Measurements from ENCODE around the gene MED20.

Gene MED20, protein sequence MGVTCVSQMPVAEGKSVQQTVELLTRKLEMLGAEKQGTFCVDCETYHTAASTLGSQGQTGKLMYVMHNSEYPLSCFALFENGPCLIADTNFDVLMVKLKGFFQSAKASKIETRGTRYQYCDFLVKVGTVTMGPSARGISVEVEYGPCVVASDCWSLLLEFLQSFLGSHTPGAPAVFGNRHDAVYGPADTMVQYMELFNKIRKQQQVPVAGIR

DNA sequence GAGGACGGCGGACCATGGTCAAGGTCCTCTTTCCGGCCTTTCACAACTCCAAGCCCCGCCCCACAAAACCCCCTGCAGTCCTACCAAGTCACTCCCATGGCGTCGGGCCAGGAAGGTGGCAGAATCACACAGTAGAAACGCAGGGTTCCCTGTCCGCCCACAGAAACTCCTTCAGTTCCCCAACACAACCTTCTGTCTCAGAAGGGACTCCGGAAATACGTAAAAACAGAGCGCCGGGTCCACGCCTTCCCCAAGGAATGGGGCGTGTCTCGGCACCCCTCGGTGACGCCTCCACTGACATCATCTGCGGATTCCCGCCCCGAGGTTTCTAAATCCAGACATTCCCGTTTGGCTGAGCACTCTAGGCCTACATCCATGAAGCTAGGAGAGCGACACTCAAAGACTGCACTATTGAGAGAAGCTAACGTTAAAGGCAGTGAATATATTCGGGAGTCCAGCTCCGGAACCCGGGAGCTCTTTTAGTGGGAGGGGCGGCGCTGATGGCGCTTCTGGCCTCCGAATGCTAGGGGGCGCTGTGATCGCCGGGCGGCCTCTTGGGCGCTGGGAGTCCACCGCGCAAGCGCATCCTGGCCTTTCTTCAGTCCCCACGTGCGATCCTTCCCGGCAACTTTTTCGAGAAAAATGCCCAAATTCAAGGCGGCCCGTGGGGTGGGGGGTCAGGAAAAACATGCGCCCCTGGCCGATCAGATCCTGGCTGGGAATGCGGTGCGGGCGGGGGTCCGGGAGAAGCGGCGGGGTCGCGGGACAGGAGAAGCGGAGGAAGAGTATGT is at the start of gene MED20, which contains the start of gene BYSL:
Gene MED20, minus strand, starts transcription at position 219 of the 791 bp plus-strand sequence. Its CDS starts 121 bp downstream, at position 98.
Gene BYSL, plus strand, starts transcription at position 579 of the 791 bp plus-strand sequence. Its CDS starts 64 bp downstream, at position 643.
- TF ChIP-seq, protein P1, sequence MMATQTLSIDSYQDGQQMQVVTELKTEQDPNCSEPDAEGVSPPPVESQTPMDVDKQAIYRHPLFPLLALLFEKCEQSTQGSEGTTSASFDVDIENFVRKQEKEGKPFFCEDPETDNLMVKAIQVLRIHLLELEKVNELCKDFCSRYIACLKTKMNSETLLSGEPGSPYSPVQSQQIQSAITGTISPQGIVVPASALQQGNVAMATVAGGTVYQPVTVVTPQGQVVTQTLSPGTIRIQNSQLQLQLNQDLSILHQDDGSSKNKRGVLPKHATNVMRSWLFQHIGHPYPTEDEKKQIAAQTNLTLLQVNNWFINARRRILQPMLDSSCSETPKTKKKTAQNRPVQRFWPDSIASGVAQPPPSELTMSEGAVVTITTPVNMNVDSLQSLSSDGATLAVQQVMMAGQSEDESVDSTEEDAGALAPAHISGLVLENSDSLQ (IDR thresholded peaks at IDR 0.05), result peak; percentile 64
- TF ChIP-seq ARNT (IDR thresholded peaks at IDR 0.05), result no peak
- TF ChIP-seq SP1 (IDR thresholded peaks at IDR 0.05), result peak; percentile 77
- TF ChIP-seq SUZ12 (IDR thresholded peaks at IDR 0.05), result no peak
- peak; percentile 96 for TF ChIP-seq L3MBTL2 (conservative IDR thresholded peaks at IDR 0.05)
- POLR2A ChIA-PET, result interaction anchor here (0.6 to 3.6 kb wide), 19 partner anchors 8 to 342 kb away, joined by 3 to 54 read pairs (median 6); partner anchors contain the start of genes CCND3 and TOMM6
- CTCF ChIA-PET, result interaction anchor here (0.5 to 2.2 kb wide), 20 partner anchors 9 to 216 kb away, joined by 3 to 18 read pairs (median 4); partner anchors contain the start of gene TOMM6
- DNase-seq (ENCODE audit: extremely low spot score), result peak; percentile 92

DNA sequence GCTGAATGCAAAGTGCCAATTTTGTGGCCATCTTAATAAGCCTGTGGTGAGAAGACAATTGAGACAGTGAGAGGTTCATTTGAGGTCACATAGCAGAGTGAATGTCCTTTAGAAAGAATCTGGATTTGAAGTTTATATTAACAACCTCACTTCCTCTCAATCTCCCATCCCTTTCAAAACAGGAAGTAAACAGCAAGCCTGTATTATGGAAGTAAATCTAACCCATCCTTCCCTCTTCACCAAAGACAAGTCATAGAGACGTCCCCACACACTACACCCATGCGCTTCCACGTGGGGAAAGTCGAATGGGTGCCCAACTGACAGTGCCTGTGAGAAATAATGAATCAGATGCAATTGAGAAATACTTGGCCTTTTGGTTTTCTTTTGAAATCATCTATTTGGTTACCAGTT is 49.5 kb upstream of the MED20 start:
- ChIA-PET CTCF (no interaction called here), POLR2A (no interaction called here)
- TF ChIP-seq NFRKB (IDR thresholded peaks at IDR 0.05) (no peak), LEF1 (IDR thresholded peaks at IDR 0.05; ENCODE audit: borderline replicate concordance) (no peak), TARDBP (IDR thresholded peaks at IDR 0.05) (no peak), ZNF384 (IDR thresholded peaks at IDR 0.05) (no peak)
- TF ChIP-seq, protein P1 (IDR thresholded peaks at IDR 0.05), result no peak
- no peak for DNase-seq (ENCODE audit: extremely low spot score)

DNA sequence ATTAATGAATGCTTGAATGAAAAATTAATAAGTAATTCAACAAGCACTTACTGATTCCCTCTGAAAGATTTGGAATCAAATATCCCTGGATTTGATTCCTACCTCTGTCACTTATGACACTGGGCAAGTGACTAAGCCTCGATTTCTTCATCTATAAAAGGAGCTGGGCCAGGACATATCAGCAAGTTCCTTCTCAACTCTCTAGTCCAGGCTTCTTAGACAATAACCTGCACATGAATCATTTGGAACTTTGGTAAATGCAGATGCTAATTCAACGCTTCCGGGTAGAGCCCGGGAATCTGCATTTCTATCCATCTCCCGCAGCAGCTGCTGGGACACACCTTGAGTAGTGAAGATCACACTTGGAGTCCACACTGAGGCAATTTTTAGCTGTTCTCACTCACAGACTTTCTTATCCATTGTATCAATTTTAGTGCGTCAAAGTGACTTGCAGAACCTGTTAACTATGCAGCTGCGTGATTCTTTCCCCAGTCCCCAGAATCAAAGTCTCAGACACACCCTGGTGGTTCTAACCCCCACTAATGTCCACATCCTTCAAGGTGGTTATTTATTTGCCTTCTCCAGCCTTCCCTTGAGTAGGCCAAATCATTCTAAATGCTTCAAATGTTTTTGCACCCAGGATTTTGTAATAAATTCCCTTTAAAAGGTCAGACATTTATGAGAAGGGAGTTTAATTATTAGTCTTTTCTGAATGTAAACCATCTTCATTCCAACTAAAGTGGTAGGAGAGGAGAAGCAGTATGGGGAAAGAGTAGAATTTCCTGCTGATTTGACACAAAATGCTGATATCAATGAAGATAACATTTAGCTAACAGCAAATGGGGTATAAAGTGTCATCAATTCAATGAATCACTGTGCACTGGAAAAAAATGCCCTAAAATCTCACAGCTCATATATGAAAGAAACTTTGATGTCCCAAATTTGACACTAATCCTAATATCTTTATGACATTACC is 46.7 kb upstream of the MED20 start:
- DNase-seq (ENCODE audit: extremely low spot score), result no peak
- CTCF ChIA-PET, result interaction anchor here (0.6 to 1.0 kb wide), 2 partner anchors 10 to 26 kb away, joined by 3 to 4 read pairs; no protein-coding TSS in a partner anchor
- no peak for TF ChIP-seq FOXA1 (IDR thresholded peaks at IDR 0.05)
- TF ChIP-seq ZNF384 (IDR thresholded peaks at IDR 0.05), result no peak
- no peak for TF ChIP-seq FOXM1 (IDR thresholded peaks at IDR 0.05; ENCODE audit: borderline replicate concordance)
- no peak for TF ChIP-seq SP1 (IDR thresholded peaks at IDR 0.05)
- no peak for TF ChIP-seq HDGF (IDR thresholded peaks at IDR 0.05; ENCODE audit: borderline replicate concordance)
- POLR2A ChIA-PET, result interaction anchor here (1.0 kb wide), 1 partner anchor 9 kb away, joined by 3 read pairs; no protein-coding TSS in a partner anchor

DNA sequence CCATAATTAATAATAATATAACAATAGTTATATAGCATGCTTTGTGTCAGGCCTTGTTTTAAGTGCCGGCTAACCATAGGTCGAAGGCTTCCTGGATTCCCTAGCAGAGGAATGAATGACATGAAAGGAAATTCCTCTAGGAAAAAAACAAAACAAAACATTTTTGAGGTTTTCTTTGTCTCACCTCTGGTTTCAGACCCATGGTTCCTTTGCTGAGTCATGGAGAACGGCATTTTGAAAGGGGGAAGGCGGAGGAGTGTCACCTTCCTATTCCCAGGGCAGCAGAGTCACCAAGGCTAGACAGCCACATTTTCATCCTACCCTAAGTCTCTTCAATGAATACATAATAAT is 46.0 kb upstream of the MED20 start:
- ChIA-PET POLR2A (interaction anchor here (1.0 kb wide), 1 partner anchor 10 kb away, joined by 3 read pairs; no protein-coding TSS in a partner anchor), CTCF (interaction anchor here (1.0 kb wide), 1 partner anchor 11 kb away, joined by 3 read pairs; no protein-coding TSS in a partner anchor)
- no peak for DNase-seq (ENCODE audit: extremely low spot score)
- TF ChIP-seq FOXA1 (IDR thresholded peaks at IDR 0.05) (no peak), ELF4 (IDR thresholded peaks at IDR 0.05) (no peak), SP1 (IDR thresholded peaks at IDR 0.05) (no peak), ARNT (IDR thresholded peaks at IDR 0.05) (no peak), FOXK2 (IDR thresholded peaks at IDR 0.05) (no peak), LEF1 (IDR thresholded peaks at IDR 0.05; ENCODE audit: borderline replicate concordance) (no peak), CTBP1 (IDR thresholded peaks at IDR 0.05; ENCODE audit: borderline replicate concordance) (no peak), SUZ12 (IDR thresholded peaks at IDR 0.05) (no peak), L3MBTL2 (conservative IDR thresholded peaks at IDR 0.05) (no peak), NFRKB (IDR thresholded peaks at IDR 0.05) (no peak), BHLHE40 (IDR thresholded peaks at IDR 0.05; ENCODE audit: borderline replicate concordance) (no peak), FOXM1 (IDR thresholded peaks at IDR 0.05; ENCODE audit: borderline replicate concordance) (no peak), ZNF384 (IDR thresholded peaks at IDR 0.05) (no peak), HDGF (IDR thresholded peaks at IDR 0.05; ENCODE audit: borderline replicate concordance) (no peak), TARDBP (IDR thresholded peaks at IDR 0.05) (no peak)
- TF ChIP-seq, protein P1 (IDR thresholded peaks at IDR 0.05), result no peak

DNA sequence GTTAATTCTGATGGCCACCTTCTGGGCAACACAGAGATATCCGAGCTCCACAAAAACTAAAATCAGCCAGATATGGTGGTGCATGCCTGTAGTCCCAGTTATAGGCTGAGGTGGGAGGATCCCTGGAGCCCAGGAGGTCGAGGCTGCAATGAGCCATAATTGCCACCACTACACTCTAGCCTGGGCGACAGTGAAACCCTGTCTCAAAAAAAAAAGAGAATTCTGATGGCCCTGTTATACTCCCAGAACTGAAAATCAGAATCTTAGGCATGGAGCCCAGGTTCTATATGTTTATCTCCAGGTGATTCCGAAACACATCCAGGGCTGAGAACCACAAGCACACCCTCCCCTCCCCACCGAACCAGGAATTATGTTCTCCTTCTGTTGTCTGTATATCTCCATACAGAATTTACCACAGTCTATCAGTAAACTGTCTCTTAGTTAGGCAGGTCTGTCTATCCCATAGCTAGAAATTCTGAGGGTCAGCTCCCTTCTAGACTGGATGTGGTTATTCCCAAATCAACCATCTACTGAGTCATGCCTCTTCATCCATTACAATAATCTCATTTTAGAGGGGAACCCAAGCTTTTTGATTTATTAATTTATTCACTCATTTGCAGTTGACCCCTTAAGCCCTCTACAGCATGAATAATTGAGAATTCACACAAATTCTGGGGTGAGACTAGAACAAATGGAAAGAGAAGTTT is 45.4 kb upstream of the MED20 start:
- DNase-seq (ENCODE audit: extremely low spot score), result no peak
- ChIA-PET CTCF (no interaction called here), POLR2A (interaction anchor here (1.0 kb wide), 1 partner anchor 11 kb away, joined by 3 read pairs; no protein-coding TSS in a partner anchor)
- no peak for TF ChIP-seq ZNF384 (IDR thresholded peaks at IDR 0.05)
- TF ChIP-seq LEF1 (IDR thresholded peaks at IDR 0.05; ENCODE audit: borderline replicate concordance), result no peak
- TF ChIP-seq HDGF (IDR thresholded peaks at IDR 0.05; ENCODE audit: borderline replicate concordance), result no peak
- TF ChIP-seq BHLHE40 (IDR thresholded peaks at IDR 0.05; ENCODE audit: borderline replicate concordance), result no peak
- TF ChIP-seq FOXM1 (IDR thresholded peaks at IDR 0.05; ENCODE audit: borderline replicate concordance), result no peak
- no peak for TF ChIP-seq NFRKB (IDR thresholded peaks at IDR 0.05)
- no peak for TF ChIP-seq TARDBP (IDR thresholded peaks at IDR 0.05)
